GM19324 (cell line): ENCODE results near the gene MTMR4.
"Not testable (repeated sequence)": the region's sequence is repeated elsewhere in the genome, so short reads cannot be mapped to it uniquely, and the experiment has no call there.

Experiments used
- ATAC-seq: cut with Tn5 transposase; IDR thresholded peaks from one replicate; pipeline ENCODE4 v1.9.1; 2021; ENCODE audit warnings: mild to moderate bottlenecking, moderate library complexity; ENCODE audit not compliant: unreplicated experiment, low FRiP score

Gene MTMR4

GRCh38 chr17:58527949-58528348 lies 13.5 kb upstream of the MTMR4 start:
- ATAC-seq = no peak

GRCh38 chr17:58527306-58527705 lies 12.9 kb upstream of the MTMR4 start:
- no peak for ATAC-seq

GRCh38 chr17:58525239-58525638 lies 10.8 kb upstream of the MTMR4 start:
- no peak for ATAC-seq

DNA sequence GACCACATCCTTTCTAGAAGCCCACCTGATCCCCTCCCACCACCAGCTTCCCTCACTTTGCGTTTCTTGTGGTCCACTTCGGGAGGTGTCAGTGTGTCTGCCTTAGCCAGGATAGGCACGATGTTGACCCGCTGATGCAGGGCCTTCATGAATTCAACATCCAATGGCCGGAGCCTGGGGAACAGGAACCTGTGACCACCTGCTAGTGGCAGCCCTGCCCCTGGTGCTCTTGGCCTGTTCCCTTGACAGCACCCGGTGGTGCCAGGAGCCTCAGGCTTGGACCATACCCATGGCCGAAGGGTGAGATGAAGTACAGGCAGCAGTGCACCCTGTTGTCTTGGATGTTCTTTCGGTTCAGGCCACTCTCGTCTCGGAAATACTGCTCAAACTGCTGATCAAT lies 7.2 kb upstream of the MTMR4 start:
- ATAC-seq = no peak

DNA sequence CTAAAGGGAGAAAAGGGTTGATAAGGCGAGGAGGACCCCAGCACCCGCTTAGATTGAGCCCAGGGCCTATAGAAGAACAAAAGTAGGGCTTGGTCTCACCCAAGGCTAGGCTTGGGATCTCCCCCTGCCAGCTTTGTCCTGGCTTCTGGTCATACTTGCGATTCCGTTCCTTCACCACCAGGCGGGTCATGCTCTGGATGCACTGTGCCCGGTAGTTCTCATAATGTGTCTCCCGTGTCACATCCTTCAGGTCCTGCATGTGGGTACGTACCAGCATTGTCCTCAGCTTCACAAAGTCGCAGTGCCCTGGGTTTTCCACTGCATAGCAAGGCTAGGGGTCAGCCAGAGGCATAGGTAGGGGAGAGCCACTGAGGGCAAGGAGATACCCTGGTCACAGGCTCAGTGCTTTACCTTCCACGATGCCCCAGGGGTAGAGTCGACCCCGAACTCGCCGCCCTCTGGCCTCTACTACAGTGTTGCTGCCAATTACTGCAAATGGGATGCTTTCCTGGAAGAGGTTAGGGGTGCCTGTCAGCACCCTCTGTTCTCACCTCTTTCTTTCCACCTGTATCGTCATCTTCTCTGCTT lies 6.5 kb upstream of the MTMR4 start:
- ATAC-seq = no peak

DNA sequence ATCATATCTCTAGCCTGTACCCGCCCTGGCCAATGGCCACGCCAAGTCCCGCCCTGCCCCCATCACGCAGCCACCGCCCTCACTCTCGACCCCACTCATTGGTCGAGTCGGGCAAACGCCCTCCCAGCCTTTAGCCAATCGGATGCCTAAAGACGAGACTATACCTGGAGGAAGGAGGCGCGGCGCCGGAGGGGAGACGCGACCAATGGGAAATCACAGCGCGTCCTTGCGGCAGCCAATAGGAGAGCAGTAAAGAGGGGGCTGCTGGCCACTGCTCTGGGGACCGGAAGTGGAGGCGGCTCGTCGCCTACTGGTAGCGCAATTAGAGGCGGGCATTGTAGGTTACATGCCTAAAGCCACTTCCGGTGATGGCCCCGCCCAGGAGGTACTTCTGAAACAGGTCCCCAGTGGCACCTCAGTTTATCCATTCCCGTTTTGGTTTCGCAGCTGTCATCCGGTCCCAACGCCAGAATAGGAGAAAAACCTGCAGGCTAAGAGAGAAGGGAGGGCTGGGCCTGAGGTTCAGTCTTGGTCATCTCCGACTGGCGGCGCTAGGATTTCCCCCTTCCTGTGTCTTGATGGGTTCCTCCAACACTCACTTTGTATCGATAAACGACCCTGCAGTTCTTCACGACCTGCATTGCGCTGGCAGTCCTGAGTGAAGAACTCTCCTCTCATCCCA lies 3.6 kb upstream of the MTMR4 start:
- peak; percentile 89 for ATAC-seq

GRCh38 chr17:58517378-58517927 lies 3.0 kb upstream of the MTMR4 start:
- no peak for ATAC-seq

- ATAC-seq = no peak
These were observed 2.4 kb upstream of the MTMR4 start for GRCh38 chr17:58516644-58517377.

- no peak for ATAC-seq
These were observed 848 bp upstream of the MTMR4 start for GRCh38 chr17:58515286-58515685.

- ATAC-seq = no peak
These were observed 326 bp upstream of the MTMR4 start for GRCh38 chr17:58514770-58515157.

DNA sequence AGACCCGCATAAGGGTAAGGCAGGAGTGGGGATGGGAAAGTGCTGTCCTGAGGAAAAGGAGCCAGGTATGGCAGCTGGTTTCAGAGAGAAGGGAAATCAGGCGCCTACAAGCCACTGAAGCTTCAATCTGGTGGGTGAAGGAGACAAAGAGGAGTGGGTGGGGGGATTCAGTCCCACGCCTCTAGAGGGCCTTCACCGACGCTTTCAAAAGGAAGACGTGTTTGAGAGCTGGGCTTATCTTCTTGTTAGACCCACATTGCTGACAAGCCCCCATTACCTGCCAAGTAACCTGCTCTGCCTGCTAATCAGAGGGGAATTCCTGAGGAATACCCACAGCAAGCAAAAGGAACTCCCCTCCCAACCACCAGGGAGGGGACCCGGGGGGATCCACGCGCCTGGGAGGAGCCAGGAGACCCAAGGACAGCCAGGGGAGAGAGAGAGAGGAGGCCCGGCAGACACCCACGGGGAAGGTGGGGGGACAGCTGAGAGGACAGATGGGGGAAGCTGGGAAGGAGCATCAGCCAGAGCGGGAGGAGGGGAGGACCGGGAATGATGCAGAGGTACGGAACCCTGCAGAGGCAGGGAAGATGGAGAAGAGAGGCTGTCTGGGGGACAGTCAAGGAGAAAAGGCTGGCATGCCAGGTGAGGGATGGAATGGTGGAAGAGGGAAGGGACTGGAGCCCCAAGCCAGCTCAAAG lies 1.0 kb downstream of the MTMR4 start:
- no peak for ATAC-seq

DNA sequence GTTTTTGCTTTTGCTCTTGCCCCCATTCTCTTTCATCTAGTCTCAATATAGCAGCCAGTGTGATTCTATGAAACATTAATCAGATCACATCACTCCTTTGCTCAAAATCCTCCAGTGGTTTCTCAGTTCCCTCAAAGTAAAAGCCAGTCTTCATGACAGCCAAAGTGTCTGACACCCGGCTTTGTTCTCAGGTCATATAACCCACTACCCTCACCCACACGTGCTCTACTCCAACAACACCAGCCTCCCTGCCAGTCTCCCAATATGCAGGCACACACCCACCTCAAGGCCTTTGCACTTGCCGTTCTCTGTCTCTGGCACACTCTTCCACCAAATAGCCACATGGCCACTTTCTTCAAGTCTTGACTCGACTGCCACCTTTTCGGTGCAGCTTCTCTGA lies 4.4 kb downstream of the MTMR4 start:
- ATAC-seq = no peak

GRCh38 chr17:58508341-58509067 lies 5.9 kb downstream of the MTMR4 start:
- no peak for ATAC-seq

- no peak for ATAC-seq
These were observed 7.3 kb downstream of the MTMR4 start for GRCh38 chr17:58507123-58507634.

DNA sequence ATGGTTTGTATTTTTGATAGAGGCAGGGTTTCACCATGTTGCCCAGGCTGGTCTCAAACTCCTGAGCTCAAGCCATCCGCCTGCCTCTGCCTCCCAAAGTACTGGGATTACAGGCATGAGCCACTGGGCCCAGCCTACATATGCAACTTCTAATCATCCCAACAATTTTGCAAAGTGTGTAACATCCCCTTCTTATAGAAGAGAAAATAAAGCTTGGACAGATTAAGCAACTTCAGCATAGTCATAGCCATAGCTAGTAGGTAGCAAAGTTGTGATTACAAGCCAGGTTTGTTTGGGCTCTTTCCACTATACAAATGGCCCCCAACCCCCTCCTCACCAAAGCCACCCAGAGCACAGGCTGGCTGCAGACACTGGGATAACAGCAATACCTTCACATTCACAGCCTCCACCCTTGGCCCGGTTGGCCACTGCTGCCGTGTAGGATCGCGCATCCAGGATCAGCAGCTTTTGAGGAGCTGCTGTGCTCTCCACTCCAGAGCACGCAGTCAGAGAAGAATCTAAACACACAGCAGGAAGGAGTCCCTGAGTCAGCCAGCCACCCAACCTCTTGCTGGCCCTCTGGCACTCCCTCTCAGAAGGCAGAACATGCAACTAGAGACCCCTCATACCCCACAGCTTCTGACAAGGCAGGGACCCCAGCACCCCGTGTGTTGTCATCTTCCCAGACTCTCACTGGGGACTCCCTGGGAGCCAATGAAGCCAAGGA lies 7.9 kb downstream of the MTMR4 start:
- no peak for ATAC-seq

DNA sequence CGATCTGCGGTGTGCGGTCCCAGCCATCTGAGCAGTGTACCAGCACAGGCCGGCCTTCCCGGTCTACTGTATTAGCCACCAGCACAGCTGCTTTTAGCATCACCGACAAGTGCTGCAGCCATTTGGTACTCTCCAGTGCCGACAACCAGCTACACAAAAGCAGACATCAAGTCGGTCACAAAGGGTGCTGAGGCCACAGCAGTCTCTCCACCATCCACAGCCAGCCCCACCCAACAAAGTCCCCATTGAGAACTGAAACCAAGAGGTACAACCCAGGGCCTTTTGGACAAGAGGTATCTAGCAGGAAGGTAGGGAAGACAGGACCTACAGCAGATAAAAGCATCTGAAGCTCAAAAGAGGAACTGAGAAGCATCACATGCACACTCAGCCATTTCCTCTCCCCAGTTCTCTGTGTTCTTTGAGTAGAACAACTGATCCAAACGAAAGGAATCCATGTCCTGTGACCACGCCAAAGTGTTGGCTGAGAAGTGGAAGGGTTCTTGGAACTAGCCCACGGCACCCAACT lies 9.5 kb downstream of the MTMR4 start:
- ATAC-seq = peak; percentile 80

DNA sequence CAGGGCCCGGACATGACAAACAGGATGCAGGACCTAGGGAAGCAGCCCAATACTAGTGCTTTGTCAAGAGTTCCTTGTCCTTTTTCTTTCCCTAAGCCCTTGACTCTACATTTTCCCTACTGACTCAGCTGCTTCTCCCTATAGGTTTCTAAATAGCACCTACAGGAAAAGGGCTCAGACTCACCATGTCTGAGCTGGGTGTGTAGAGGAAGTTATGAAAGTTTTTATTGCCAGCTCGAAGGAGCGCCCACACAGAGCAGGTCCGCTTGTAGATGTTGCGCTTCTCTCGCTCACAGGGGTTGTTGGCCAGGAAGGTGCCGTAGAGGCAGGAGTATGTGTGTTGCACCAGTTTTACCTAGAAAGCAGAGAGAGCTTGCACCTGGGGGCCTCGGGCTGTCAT lies 10.6 kb downstream of the MTMR4 start:
- ATAC-seq = no peak

DNA sequence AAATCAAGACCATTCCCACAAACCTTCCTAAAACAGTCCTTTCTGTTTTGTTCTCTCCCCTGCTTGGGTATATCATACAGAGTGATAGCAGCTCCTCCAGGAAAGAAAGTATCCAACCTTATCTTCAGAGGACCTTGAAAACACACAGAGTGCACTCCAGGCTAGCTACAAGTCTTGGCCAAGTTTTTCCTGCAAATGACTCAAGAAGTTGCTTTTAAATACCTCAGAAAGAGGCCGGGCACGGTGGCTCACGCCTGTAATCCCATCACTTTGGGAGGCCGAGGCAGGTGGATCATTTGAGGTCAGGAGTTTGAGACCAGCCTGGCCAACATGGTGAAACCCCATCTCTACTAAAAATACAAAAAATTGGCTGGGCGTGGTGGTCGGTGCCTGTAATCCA lies 11.3 kb downstream of the MTMR4 start:
- ATAC-seq = not testable (repeated sequence)

- ATAC-seq = no peak
These were observed 13.0 kb downstream of the MTMR4 start for GRCh38 chr17:58501451-58501850.
